Tibial artery (tissue), 4 donors: ENCODE measurements around the gene ZNF726.
A peak's percentile ranks its signal among the peaks of the same experiment; 100 is the strongest.
"Not testable (repeated sequence)": the region's sequence is repeated elsewhere in the genome, so short reads cannot be mapped to it uniquely, and the experiment has no call there.

Experiments
- DNase-seq, 2 donors: peaks; one replicate each; pipeline ENCODE4 v3.0.0-alpha.2; 2019
- H3K27ac ChIP-seq, 2 donors: fragments of 200-600 bp; sonication (generic) in 1 of 2; 1 replicate in 1 of 2; 2 replicates in 1 of 2; pipeline ENCODE4 v1.5.1; 2018 to 2019; ENCODE audit warnings: mild to moderate bottlenecking in 1 of 2
- H3K27me3 ChIP-seq, 2 donors: fragments of 200-600 bp; sonication (generic) in 1 of 2; one replicate each; pipeline versions ENCODE4 v1.5.1 to v1.6.0; 2016 to 2019
- H3K36me3 ChIP-seq, 3 donors: fragments of 200-600 bp; sonication (generic) in 2 of 3; one replicate each; pipeline ENCODE4 v1.5.1; 2016 to 2019; ENCODE audit warnings: mild to moderate bottlenecking in 2 of 3
- H3K4me1 ChIP-seq, 4 donors: fragments of 200-600 bp; sonication (generic) in 2 of 4; 1 replicate in 3 of 4; 2 replicates in 1 of 4; pipeline ENCODE4 v1.5.1; 2016 to 2019
- H3K4me3 ChIP-seq, 2 donors: fragments of 200-600 bp; sonication (generic) in 1 of 2; 1 replicate in 1 of 2; 2 replicates in 1 of 2; pipeline ENCODE4 v1.5.1; 2018 to 2019; ENCODE audit warnings: mild to moderate bottlenecking in 2 of 2
- H3K9me3 ChIP-seq, 3 donors: fragments of 200-600 bp; sonication (generic) in 1 of 3; one replicate each; pipeline ENCODE4 v1.5.1; 2016 to 2019
- CTCF ChIP-seq, 2 experiments: fragments of 200-600 bp in 1 of 2; fragments of 450-650 bp in 1 of 2; IDR thresholded peaks; one replicate each; pipeline ENCODE4 v1.5.1; 2017 to 2019; ENCODE audit warnings: antibody characterized with exemption in 2 of 2, mild to moderate bottlenecking in 1 of 2, moderate library complexity in 1 of 2
- intact Hi-C: fragments of 100-400 bp; cut with DNase I; formaldehyde crosslinking; loops from one replicate; pipeline ENCODE4 v1.15.0; 2023; ENCODE audit warnings: low total_unique reads

Gene ZNF726

GRCh38 chr19:23914402-23915286 is at the start of gene ZNF726:
ZNF726 (plus strand) TSS chr19:23914886; CDS start chr19:23914995, 109 bp downstream.
- intact Hi-C loops = no loop called here
- peak within 1 kb of the TSS in 1 of 2 donors; percentile 58 for H3K27ac ChIP-seq

GRCh38 chr19:23867895-23868294 is 46.8 kb upstream of the ZNF726 start:
- DNase-seq = no peak
- H3K36me3 ChIP-seq = peaks cover 0 to 16% (median 0%) of the 10 kb centered on the region in 3 donors
- intact Hi-C loops = no loop called here
- no peaks in the 10 kb centered on the region for H3K27me3 ChIP-seq
- H3K4me1 ChIP-seq = no peaks in the 10 kb centered on the region
- no peak overlapping the region for H3K27ac ChIP-seq
- TF ChIP-seq CTCF (IDR thresholded peaks at IDR 0.05) = no peak
- no peak overlapping the region for H3K4me3 ChIP-seq
- peaks cover 0 to 5% (median 0%) of the 10 kb centered on the region in 3 donors for H3K9me3 ChIP-seq

More at GRCh38 chr19:23914402-23915286, at the start of gene ZNF726:
- H3K4me3 ChIP-seq = peak within 1 kb of the TSS; percentile 63 to 70
- no peaks in the 10 kb centered on the region for H3K27me3 ChIP-seq
- H3K9me3 ChIP-seq = no peaks in the 10 kb centered on the region
- peaks cover 0 to 7% (median 0%) of the 10 kb centered on the region in 4 donors for H3K4me1 ChIP-seq
- TF ChIP-seq CTCF (IDR thresholded peaks at IDR 0.05) = no peak
- H3K36me3 ChIP-seq = no peaks in the 10 kb centered on the region
- peak; percentile 87 to 91 for DNase-seq

GRCh38 chr19:23868630-23869029 is 46.1 kb upstream of the ZNF726 start:
- no peaks in the 10 kb centered on the region for H3K4me1 ChIP-seq
- peaks cover 0 to 4% (median 0%) of the 10 kb centered on the region in 3 donors for H3K9me3 ChIP-seq
- no peak overlapping the region for H3K4me3 ChIP-seq
- H3K27ac ChIP-seq = no peak overlapping the region
- H3K36me3 ChIP-seq = peaks cover 0 to 16% (median 0%) of the 10 kb centered on the region in 3 donors
- TF ChIP-seq CTCF (IDR thresholded peaks at IDR 0.05) = no peak
- intact Hi-C loops = no loop called here
- H3K27me3 ChIP-seq = no peaks in the 10 kb centered on the region
- DNase-seq = no peak

- peaks cover 0 to 7% (median 0%) of the 10 kb centered on the region in 3 donors for H3K36me3 ChIP-seq
- intact Hi-C loops = loop anchor here (5.0 kb wide), 1 partner anchor 95 kb away; no protein-coding TSS in a partner anchor
- DNase-seq = no peak
- TF ChIP-seq CTCF (IDR thresholded peaks at IDR 0.05) = no peak
- H3K27ac ChIP-seq = no peak overlapping the region
- no peak overlapping the region for H3K4me3 ChIP-seq
- H3K9me3 ChIP-seq = no peaks in the 10 kb centered on the region
- no peaks in the 10 kb centered on the region for H3K27me3 ChIP-seq
- H3K4me1 ChIP-seq = no peaks in the 10 kb centered on the region
Observed at GRCh38 chr19:23872282-23872919, 42.3 kb upstream of the ZNF726 start.

GRCh38 chr19:23876261-23876660 is 38.4 kb upstream of the ZNF726 start:
- Histone ChIP-seq H3K9me3 (no peaks in the 10 kb centered on the region), H3K27me3 (no peaks in the 10 kb centered on the region), H3K36me3 (no peaks in the 10 kb centered on the region), H3K27ac (no peak overlapping the region), H3K4me3 (no peak overlapping the region), H3K4me1 (no peaks in the 10 kb centered on the region)
- DNase-seq = no peak
- TF ChIP-seq CTCF (IDR thresholded peaks at IDR 0.05) = no peak
- intact Hi-C loops = no loop called here

- H3K4me1 ChIP-seq, H3K27ac ChIP-seq, H3K9me3 ChIP-seq, H3K4me3 ChIP-seq, H3K27me3 ChIP-seq, H3K36me3 ChIP-seq, DNase-seq, intact Hi-C loops: not testable (repeated sequence)
Observed at GRCh38 chr19:23876756-23877155, 37.9 kb upstream of the ZNF726 start.
